NCI-H1417 treated with DMSO at 0.1 percent for 48 hours (cell line): ENCODE data around the gene TMEM163.

ENCODE experiments used
- DNase-seq: peaks from one replicate; lab custom pipeline; 2025; lab: John Stamatoyannopoulos, UW

TMEM163 gene

GRCh38 chr2:134722728-134723127 lies 3.9 kb upstream of the TMEM163 start:
- DNase-seq, result no peak

- no peak for DNase-seq
Observed at GRCh38 chr2:134721596-134721995, 2.8 kb upstream of the TMEM163 start.

GRCh38 chr2:134718023-134718816 lies 580 bp downstream of the TMEM163 start:
- DNase-seq, result no peak

- DNase-seq, result no peak
Observed at GRCh38 chr2:134717286-134718022, 1.3 kb downstream of the TMEM163 start.

GRCh38 chr2:134716721-134717243 lies 2.0 kb downstream of the TMEM163 start:
- no peak for DNase-seq

- DNase-seq, result no peak
Observed at GRCh38 chr2:134715932-134716643, 2.7 kb downstream of the TMEM163 start.

- DNase-seq, result no peak
Observed at GRCh38 chr2:134714228-134714627, 4.6 kb downstream of the TMEM163 start.

- DNase-seq, result no peak
Observed at GRCh38 chr2:134713606-134714005, 5.2 kb downstream of the TMEM163 start.

- no peak for DNase-seq
Observed at GRCh38 chr2:134713176-134713575, 5.6 kb downstream of the TMEM163 start.

- no peak for DNase-seq
Observed at GRCh38 chr2:134712736-134713135, 6.1 kb downstream of the TMEM163 start.

GRCh38 chr2:134712299-134712698 lies 6.5 kb downstream of the TMEM163 start:
- DNase-seq, result no peak

- DNase-seq, result no peak
Observed at GRCh38 chr2:134711692-134712091, 7.1 kb downstream of the TMEM163 start.

GRCh38 chr2:134707330-134707676 lies 11.5 kb downstream of the TMEM163 start:
- no peak for DNase-seq

- no peak for DNase-seq
Observed at GRCh38 chr2:134706587-134707329, 12.0 kb downstream of the TMEM163 start.

- DNase-seq, result no peak
Observed at GRCh38 chr2:134705861-134706586, 12.8 kb downstream of the TMEM163 start.

GRCh38 chr2:134704173-134704572 lies 14.6 kb downstream of the TMEM163 start:
- DNase-seq, result no peak

GRCh38 chr2:134703426-134703825 lies 15.4 kb downstream of the TMEM163 start:
- DNase-seq, result no peak

GRCh38 chr2:134700730-134701129 lies 18.1 kb downstream of the TMEM163 start:
- no peak for DNase-seq

- DNase-seq, result no peak
Observed at GRCh38 chr2:134694411-134694810, 24.4 kb downstream of the TMEM163 start.

- no peak for DNase-seq
Observed at GRCh38 chr2:134693359-134694330, 25.2 kb downstream of the TMEM163 start.
